ENCODE data around the gene ADAD2. TPM values are rescaled to one million over a fixed set of nuclear protein-coding genes. Genes with fewer than 3 reads are reported as not detected.
A peak's percentile ranks its signal among the peaks of the same experiment; 100 is the strongest.

The ADAD2 gene
- total RNA-seq, result not detected
- long read RNA-seq, result 0 reads

- DNase-seq (ENCODE audit: missing footprints) (no peak), ATAC-seq (no peak)
- intact Hi-C loops (cut with DNase I), result no loop called here
Observed at GRCh38 chr16:84190731-84191388, at the start of gene ADAD2. TSS of gene ADAD2 (plus strand) at chr16:84191157. CDS start at chr16:84191231, 74 bp downstream.

GRCh38 chr16:84143081-84143480 lies 47.9 kb upstream of the ADAD2 start:
- intact Hi-C loops (cut with DNase I), result no loop called here
- DNase-seq (ENCODE audit: missing footprints) (no peak), ATAC-seq (no peak)

DNA sequence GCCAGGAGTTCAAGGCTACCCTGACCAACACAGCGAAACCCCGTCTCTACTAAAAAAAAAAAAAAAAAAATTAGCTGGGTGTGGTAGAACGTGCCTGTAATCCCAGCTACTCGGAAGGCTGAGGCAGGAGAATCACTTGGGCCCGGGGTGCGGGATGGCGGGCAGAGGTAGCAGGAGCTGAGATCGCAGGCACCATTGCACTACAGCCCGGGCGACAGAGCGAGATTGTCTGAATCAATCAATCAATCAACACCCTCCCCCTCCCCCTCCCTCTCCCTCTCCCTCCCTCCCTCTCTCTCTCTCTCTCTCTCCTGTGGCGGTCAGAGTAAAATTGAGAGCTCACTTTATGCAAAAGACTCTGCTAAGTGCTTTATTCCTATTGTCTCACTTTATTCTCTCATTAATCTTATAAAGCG lies 47.2 kb upstream of the ADAD2 start:
- intact Hi-C loops (cut with DNase I), result loop anchor here (2.0 kb wide), 1 partner anchor 33 kb away; no protein-coding TSS in a partner anchor
- no peak for DNase-seq (ENCODE audit: missing footprints)
- no peak for ATAC-seq

GRCh38 chr16:84144209-84144858 lies 46.6 kb upstream of the ADAD2 start:
- intact Hi-C loops (cut with DNase I), result loop anchor here (2.0 kb wide), 1 partner anchor 32 kb away; no protein-coding TSS in a partner anchor
- peak; percentile 27 for ATAC-seq

DNA sequence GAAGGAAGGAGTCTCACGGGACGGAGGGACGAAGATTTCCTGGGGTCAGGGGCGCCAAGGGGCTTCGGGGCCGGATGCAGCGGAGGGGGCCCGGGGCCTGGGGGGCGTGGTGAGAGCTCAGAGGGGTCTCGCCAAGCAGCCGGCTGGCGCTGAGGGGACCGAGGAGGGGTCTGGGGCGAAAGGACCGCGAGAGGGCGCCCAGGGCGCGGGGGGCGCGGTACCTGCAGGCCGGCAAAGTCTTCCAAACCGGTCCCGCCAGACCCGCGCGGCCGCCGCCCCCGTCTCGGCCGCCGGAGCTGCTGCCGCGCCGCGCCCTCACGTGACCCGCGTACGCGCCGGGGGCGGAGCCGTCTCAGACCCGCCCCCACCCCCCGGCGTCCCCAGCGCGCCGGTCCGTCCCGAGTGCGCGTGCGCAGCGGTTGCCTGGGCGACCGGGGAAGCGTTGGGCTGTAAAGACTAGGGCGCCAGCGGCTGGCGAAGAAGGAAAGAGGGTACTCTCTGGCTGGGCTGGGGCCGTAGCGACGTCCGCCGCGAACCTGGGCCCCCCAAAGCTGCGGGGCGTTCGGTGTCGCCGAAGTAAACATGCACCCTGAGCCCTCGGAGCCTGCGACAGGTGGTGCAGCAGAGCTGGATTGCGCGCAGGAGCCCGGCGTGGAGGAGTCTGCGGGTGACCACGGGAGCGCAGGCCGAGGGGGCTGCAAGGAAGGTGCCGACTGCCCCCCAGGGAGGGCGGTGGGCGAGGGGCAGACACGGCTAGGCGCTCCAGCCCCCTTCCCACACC lies 45.9 kb upstream of the ADAD2 start, which contains the start of the genes DNAAF1 and HSDL1:
Gene DNAAF1 (plus strand): TSS at position 450 of the 781 bp plus-strand sequence. CDS start 133 bp downstream, at position 583.
Gene HSDL1 (minus strand): TSS at position 319 of the 781 bp plus-strand sequence. CDS start 13,856 bp downstream, outside the sequence.
- DNase-seq (ENCODE audit: missing footprints) (peak; percentile 95), ATAC-seq (peak; percentile 95)
- intact Hi-C loops (cut with DNase I), result loop anchor here (2.0 kb wide), 1 partner anchor 32 kb away; no protein-coding TSS in a partner anchor

More at GRCh38 chr16:84144209-84144858, 46.6 kb upstream of the ADAD2 start:
- peak; percentile 78 for DNase-seq (ENCODE audit: missing footprints)

DNA sequence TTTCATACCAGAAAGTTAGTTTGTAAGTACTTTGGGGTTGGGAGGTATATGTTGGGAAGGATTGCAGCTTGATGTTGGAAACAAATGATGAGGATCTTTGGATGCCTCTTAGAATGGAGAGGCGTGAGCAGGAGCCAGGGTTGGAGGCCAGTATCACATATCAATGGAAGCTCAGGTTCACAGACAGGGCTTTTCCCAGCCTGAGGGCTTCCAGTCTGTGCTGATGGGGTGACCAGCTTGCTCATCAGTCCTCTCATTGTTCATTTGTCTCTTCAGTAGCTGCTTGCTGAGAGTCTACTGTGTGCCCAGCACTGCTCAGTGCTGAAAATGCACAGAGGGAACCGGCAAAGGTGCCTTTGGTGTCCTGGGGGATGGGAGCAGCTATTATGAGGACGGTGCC lies 40.0 kb upstream of the ADAD2 start:
- intact Hi-C loops (cut with DNase I), result no loop called here
- no peak for DNase-seq (ENCODE audit: missing footprints)
- ATAC-seq, result no peak

- intact Hi-C loops (cut with DNase I), result no loop called here
- no peak for DNase-seq (ENCODE audit: missing footprints)
- no peak for ATAC-seq
Observed at GRCh38 chr16:84153660-84154214, 37.2 kb upstream of the ADAD2 start.

GRCh38 chr16:84155226-84155625 lies 35.7 kb upstream of the ADAD2 start:
- no peak for ATAC-seq
- intact Hi-C loops (cut with DNase I), result no loop called here
- DNase-seq (ENCODE audit: missing footprints), result no peak

- intact Hi-C loops (cut with DNase I), result no loop called here
- DNase-seq (ENCODE audit: missing footprints) (no peak), ATAC-seq (no peak)
Observed at GRCh38 chr16:84155771-84156170, 35.2 kb upstream of the ADAD2 start.

DNA sequence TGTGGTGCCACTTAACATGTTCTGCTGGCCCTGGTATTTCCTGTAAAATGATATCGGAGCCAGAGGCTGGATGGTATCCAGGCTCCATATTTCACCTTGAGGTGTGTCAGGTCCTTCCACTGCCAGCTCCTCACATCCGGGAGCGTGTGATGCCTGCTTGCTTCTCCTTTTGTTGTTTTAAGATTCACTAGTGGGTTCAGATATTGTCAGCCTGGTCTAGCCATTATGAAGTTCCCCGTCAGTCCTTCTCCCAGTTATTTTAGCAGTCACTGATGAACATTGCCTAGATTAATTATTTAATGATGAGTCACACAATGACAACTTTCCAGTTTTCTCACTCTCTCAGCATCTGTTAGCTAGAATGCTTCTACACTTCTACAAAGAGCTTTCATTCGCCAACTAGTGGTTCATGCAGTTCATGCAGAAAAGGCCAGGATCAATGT lies 34.6 kb upstream of the ADAD2 start:
- no peak for ATAC-seq
- intact Hi-C loops (cut with DNase I), result no loop called here

GRCh38 chr16:84159007-84159406 lies 31.9 kb upstream of the ADAD2 start:
- ATAC-seq (no peak), DNase-seq (ENCODE audit: missing footprints) (no peak)
- intact Hi-C loops (cut with DNase I), result no loop called here

More for the DNA sequence above, 34.6 kb upstream of the ADAD2 start:
- no peak for DNase-seq (ENCODE audit: missing footprints)

DNA sequence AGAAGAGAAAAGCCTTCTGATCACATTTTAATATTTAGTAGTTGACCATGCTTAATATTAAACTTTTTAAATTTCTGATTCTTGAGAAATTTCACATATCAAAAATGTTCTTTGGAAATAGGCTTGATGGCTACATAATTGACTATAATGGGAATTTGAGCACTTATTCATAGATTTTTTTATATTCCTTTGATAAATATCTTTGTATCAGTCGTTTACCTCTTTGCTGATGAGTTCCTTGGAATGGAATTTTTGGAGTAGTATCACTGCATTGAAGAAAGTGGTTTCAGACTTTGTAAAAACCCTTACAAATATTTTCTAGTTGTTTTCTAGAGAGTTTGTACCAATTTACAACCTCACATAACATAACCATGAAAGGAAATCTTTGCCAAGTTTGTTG lies 31.2 kb upstream of the ADAD2 start:
- DNase-seq (ENCODE audit: missing footprints), result no peak
- intact Hi-C loops (cut with DNase I), result no loop called here
- ATAC-seq, result no peak

- ATAC-seq (no peak), DNase-seq (ENCODE audit: missing footprints) (no peak)
- intact Hi-C loops (cut with DNase I), result no loop called here
Observed at GRCh38 chr16:84161037-84161436, 29.9 kb upstream of the ADAD2 start.

GRCh38 chr16:84161801-84162200 lies 29.2 kb upstream of the ADAD2 start:
- intact Hi-C loops (cut with DNase I), result no loop called here
- DNase-seq (ENCODE audit: missing footprints), result no peak
- no peak for ATAC-seq

GRCh38 chr16:84165746-84166145 lies 25.2 kb upstream of the ADAD2 start:
- intact Hi-C loops (cut with DNase I), result no loop called here
- no peak for ATAC-seq
- peak; percentile 23 for DNase-seq (ENCODE audit: missing footprints)

GRCh38 chr16:84166796-84167695 lies 23.9 kb upstream of the ADAD2 start:
- DNase-seq (ENCODE audit: missing footprints) (peak; percentile 17), ATAC-seq (no peak)
- intact Hi-C loops (cut with DNase I), result no loop called here

- intact Hi-C loops (cut with DNase I), result no loop called here
- ATAC-seq, result no peak
- DNase-seq (ENCODE audit: missing footprints), result peak; percentile 13
Observed at GRCh38 chr16:84169765-84170310, 21.1 kb upstream of the ADAD2 start.

DNA sequence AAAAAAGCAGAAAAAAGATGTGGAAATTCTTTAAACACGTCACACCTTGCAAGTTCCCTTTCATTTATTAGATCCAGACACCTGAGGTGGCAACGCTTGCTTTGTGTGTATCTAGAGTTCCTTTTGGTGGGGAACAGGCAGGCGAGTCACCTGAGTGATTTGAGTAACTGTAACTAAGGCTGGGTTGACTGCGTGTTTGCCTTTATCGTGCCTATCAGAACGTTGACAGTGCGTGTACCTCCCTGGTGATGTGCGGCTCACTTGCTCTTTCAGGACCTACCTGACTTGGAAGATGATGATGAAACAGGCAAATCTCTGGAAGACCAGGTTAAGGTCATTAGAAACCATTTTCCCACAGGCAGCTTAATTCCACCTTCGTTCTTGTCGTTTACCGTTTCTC lies 16.6 kb upstream of the ADAD2 start:
- no peak for ATAC-seq
- intact Hi-C loops (cut with DNase I), result no loop called here
- DNase-seq (ENCODE audit: missing footprints), result no peak

All from Right ventricle myocardium inferior (tissue), 1 donor.